Nephron progenitor cell (in vitro differentiated cells): Measurements from ENCODE around the gene HNRNPLL.

Experiments
- DNase-seq: peaks from one replicate; pipeline ENCODE4 v3.0.0; 2021
- H3K27ac Mint-ChIP-seq: 2 replicates; pipeline ENCODE4 v1.8.0; 2021; ENCODE audit warnings: mild to moderate bottlenecking, moderate library complexity, mixed read lengths
- H3K27me3 Mint-ChIP-seq: 2 replicates; pipeline ENCODE4 v1.8.0; 2021; ENCODE audit warnings: mild to moderate bottlenecking, low read depth, mixed read lengths; ENCODE audit not compliant: poor library complexity
- H3K36me3 Mint-ChIP-seq: 2 replicates; pipeline ENCODE4 v1.8.0; 2021; ENCODE audit warnings: low read depth, mixed read lengths
- H3K4me1 Mint-ChIP-seq: 2 replicates; pipeline ENCODE4 v1.8.0; 2021; ENCODE audit warnings: mixed read lengths
- H3K4me3 Mint-ChIP-seq: 2 replicates; pipeline ENCODE4 v1.8.0; 2021; ENCODE audit warnings: mild to moderate bottlenecking, moderate library complexity, mixed read lengths
- H3K9me3 Mint-ChIP-seq: 2 replicates; pipeline ENCODE4 v1.8.0; 2021; ENCODE audit warnings: mild to moderate bottlenecking, moderate library complexity, mixed read lengths
- TF ChIP-seq, protein P1 (sequence below): fragments of 200-600 bp; sonication (generic); IDR thresholded peaks from 2 replicates; pipeline ENCODE4 v1.5.0; 2021; ENCODE audit warnings: antibody characterized with exemption

The HNRNPLL gene

GRCh38 chr2:38603402-38604290 lies 918 bp upstream of the HNRNPLL start:
- Mint-ChIP-seq H3K27me3 (peaks cover 3% of the 10 kb centered on the region), H3K27ac (peak overlapping the region; percentile 98), H3K36me3 (no peaks in the 10 kb centered on the region), H3K4me1 (peaks cover 60% of the 10 kb centered on the region), H3K4me3 (peak overlapping the region; percentile 98), H3K9me3 (peaks cover 1% of the 10 kb centered on the region)
- TF ChIP-seq, protein P1, sequence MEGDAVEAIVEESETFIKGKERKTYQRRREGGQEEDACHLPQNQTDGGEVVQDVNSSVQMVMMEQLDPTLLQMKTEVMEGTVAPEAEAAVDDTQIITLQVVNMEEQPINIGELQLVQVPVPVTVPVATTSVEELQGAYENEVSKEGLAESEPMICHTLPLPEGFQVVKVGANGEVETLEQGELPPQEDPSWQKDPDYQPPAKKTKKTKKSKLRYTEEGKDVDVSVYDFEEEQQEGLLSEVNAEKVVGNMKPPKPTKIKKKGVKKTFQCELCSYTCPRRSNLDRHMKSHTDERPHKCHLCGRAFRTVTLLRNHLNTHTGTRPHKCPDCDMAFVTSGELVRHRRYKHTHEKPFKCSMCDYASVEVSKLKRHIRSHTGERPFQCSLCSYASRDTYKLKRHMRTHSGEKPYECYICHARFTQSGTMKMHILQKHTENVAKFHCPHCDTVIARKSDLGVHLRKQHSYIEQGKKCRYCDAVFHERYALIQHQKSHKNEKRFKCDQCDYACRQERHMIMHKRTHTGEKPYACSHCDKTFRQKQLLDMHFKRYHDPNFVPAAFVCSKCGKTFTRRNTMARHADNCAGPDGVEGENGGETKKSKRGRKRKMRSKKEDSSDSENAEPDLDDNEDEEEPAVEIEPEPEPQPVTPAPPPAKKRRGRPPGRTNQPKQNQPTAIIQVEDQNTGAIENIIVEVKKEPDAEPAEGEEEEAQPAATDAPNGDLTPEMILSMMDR = peak; percentile 66
- peak; percentile 77 for DNase-seq

GRCh38 chr2:38602136-38602731 lies 494 bp downstream of the HNRNPLL start:
- Mint-ChIP-seq H3K9me3 (no peaks in the 10 kb centered on the region), H3K27ac (peak overlapping the region; percentile 96), H3K4me1 (peaks cover 66% of the 10 kb centered on the region), H3K27me3 (peaks cover 3% of the 10 kb centered on the region), H3K4me3 (peak overlapping the region; percentile 98), H3K36me3 (peaks cover 3% of the 10 kb centered on the region)
- TF ChIP-seq, protein P1 = no peak
- DNase-seq = peak; percentile 65

DNA sequence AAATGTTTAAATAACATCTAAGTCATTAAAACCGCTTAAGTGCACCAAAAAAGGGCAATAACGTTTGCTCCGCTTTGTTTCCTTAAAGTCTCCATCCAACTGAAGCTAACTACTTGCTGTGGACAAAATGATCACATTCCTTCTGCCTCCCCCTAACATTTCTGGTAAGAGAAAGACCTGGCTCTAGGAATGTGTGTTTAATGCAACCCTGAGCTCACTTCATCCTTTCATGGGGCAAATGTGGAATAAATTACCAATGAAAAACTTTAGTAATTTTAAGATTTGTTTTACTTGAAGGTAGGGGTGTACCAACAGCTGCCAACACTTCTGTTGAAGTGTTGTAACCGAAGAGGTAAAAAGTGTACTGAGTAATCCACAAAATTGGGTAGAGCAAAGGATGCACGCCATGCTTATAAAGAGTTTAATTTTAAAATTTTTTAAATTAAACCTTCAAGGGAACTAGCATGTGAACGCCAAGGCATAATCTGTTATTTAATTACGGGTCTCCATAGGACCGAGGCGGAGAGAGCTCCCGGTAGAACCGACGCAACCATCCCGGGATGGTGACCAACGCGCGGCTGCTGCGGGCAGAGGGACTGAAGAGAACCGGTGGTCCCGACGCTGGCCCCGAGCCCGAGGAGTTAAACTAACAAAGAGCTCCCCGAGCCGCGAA lies 1.1 kb downstream of the HNRNPLL start:
- peaks cover 3% of the 10 kb centered on the region for H3K27me3 Mint-ChIP-seq
- H3K9me3 Mint-ChIP-seq = no peaks in the 10 kb centered on the region
- H3K4me3 Mint-ChIP-seq = peak overlapping the region; percentile 98
- peaks cover 72% of the 10 kb centered on the region for H3K4me1 Mint-ChIP-seq
- peak overlapping the region; percentile 96 for H3K27ac Mint-ChIP-seq
- DNase-seq = no peak
- TF ChIP-seq, protein P1 = no peak
- peaks cover 9% of the 10 kb centered on the region for H3K36me3 Mint-ChIP-seq

- peaks cover 14% of the 10 kb centered on the region for H3K36me3 Mint-ChIP-seq
- peaks cover 3% of the 10 kb centered on the region for H3K27me3 Mint-ChIP-seq
- H3K4me1 Mint-ChIP-seq = peaks cover 73% of the 10 kb centered on the region
- H3K27ac Mint-ChIP-seq = peak overlapping the region; percentile 93
- H3K9me3 Mint-ChIP-seq = no peaks in the 10 kb centered on the region
- DNase-seq = no peak
- TF ChIP-seq, protein P1 = no peak
- peak overlapping the region; percentile 98 for H3K4me3 Mint-ChIP-seq
Measured at GRCh38 chr2:38600921-38601455, 1.7 kb downstream of the HNRNPLL start.

- H3K9me3 Mint-ChIP-seq = no peaks in the 10 kb centered on the region
- peaks cover 19% of the 10 kb centered on the region for H3K36me3 Mint-ChIP-seq
- peaks cover 3% of the 10 kb centered on the region for H3K27me3 Mint-ChIP-seq
- DNase-seq = peak; percentile 23
- H3K27ac Mint-ChIP-seq = peak overlapping the region; percentile 93
- peak overlapping the region; percentile 98 for H3K4me3 Mint-ChIP-seq
- TF ChIP-seq, protein P1 = no peak
- H3K4me1 Mint-ChIP-seq = peaks cover 70% of the 10 kb centered on the region
Measured at GRCh38 chr2:38600242-38600891, 2.4 kb downstream of the HNRNPLL start.
